ENCODE results near the gene SFXN2.

DNA sequence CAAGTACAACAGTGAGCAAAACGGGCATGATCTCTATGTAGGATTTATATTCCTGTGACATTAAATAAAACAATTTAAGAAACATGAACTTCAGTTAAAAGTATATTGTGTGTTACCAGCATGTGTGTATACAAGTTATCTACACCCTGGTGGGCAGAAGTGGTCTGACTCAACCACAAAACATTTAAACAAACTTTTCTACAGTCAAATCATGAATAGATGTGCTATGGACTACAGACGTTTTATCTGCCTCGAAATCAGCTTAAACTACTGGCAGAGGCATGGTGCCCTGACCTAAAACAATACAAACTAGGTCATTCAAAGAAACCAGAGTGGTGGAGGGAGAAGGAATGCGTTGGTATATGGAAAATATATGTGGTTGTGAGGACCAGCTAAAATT, 3.8 kb upstream of the SFXN2 start:
- TF ChIP-seq, protein P1, sequence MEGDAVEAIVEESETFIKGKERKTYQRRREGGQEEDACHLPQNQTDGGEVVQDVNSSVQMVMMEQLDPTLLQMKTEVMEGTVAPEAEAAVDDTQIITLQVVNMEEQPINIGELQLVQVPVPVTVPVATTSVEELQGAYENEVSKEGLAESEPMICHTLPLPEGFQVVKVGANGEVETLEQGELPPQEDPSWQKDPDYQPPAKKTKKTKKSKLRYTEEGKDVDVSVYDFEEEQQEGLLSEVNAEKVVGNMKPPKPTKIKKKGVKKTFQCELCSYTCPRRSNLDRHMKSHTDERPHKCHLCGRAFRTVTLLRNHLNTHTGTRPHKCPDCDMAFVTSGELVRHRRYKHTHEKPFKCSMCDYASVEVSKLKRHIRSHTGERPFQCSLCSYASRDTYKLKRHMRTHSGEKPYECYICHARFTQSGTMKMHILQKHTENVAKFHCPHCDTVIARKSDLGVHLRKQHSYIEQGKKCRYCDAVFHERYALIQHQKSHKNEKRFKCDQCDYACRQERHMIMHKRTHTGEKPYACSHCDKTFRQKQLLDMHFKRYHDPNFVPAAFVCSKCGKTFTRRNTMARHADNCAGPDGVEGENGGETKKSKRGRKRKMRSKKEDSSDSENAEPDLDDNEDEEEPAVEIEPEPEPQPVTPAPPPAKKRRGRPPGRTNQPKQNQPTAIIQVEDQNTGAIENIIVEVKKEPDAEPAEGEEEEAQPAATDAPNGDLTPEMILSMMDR (conservative IDR thresholded peaks at IDR 0.05 in 1 of 2, IDR thresholded peaks at IDR 0.05 in 1 of 2; ENCODE audit: low read depth in 1 of 2, low read length in 2 of 2), result peak in 1 of 2 donors; percentile 15
- TF ChIP-seq EZH2 (IDR thresholded peaks at IDR 0.05; ENCODE audit: low read length, missing control alignments), result no peak

All from fibroblast of lung (primary cell).